ENCODE data around the gene C19orf38.
A peak's percentile ranks its signal among the peaks of the same experiment; 100 is the strongest.

Gene C19orf38

DNA sequence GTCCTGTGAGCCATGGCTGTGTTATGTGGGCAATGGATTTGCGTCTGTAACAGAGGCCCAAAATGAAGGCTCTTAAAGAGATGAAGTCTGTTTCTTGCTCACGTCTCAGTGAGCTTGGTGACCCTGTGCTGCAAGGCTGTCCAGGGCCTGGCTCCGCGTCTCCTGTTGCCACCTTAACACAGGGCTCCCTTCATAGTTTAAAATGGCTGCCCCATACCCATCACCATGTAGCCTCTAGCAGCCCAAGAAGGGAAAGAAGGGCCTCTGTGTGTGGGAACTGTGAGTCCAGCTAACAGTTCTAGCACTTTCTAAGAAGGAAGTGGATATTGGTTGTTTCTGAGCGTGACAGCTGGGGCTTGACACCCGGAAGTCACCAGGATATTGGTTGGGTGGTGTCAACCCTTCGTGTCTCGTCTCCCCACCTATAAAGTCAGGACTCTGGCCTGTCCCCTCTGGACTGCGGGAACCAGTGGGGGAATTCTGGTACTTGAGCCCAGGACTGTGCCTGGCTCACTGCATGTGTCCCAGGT is 33.1 kb upstream of the C19orf38 start:
- H3K4me1 Mint-ChIP-seq = peaks cover 39% of the 10 kb centered on the region
- peak overlapping the region; percentile 36 for H3K4me3 Mint-ChIP-seq
- DNase-seq (ENCODE audit: low spot score in 2 of 2) (peak in 1 of 2 donors; percentile 25), ATAC-seq (replicated peaks; ENCODE audit: extremely low read depth, poor library complexity, severe bottlenecking) (peak; percentile 61)
- no peaks in the 10 kb centered on the region for H3K9me3 Mint-ChIP-seq
- peak overlapping the region; percentile 91 for H3K27ac Mint-ChIP-seq (ENCODE audit: low read depth)
- peaks cover 29% of the 10 kb centered on the region for H3K36me3 Mint-ChIP-seq (ENCODE audit: insufficient read depth)
- no peaks in the 10 kb centered on the region for H3K27me3 Mint-ChIP-seq

GRCh38 chr19:10815969-10816644 is 32.1 kb upstream of the C19orf38 start:
- Mint-ChIP-seq H3K27me3 (no peaks in the 10 kb centered on the region), H3K9me3 (no peaks in the 10 kb centered on the region), H3K36me3 (ENCODE audit: insufficient read depth) (peaks cover 36% of the 10 kb centered on the region), H3K27ac (ENCODE audit: low read depth) (peak overlapping the region; percentile 74), H3K4me3 (no peak overlapping the region), H3K4me1 (peaks cover 37% of the 10 kb centered on the region)
- ATAC-seq (replicated peaks; ENCODE audit: extremely low read depth, poor library complexity, severe bottlenecking) = no peak
- no peak for DNase-seq (ENCODE audit: low spot score in 2 of 2)

DNA sequence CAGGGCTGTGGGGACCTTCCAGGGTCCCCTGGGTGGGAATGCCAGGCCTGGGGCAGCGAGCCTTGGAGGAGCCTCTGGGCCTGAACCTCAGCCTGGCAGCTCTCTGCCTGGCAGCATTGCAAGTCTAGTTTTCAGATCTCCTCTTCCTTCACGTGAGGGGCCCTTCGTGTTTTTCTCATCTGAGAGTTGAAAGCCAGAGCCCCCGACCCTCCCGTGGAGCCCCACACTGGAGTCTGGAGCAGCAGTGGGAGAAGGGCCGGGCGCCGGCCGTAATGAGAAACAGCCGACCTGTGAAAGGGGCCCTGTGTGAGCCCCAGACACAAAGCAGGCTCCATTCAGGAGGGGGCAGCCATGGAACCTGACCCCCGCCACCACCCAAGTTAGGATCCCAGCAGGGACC is 31.5 kb upstream of the C19orf38 start:
- Mint-ChIP-seq H3K4me3 (no peak overlapping the region), H3K4me1 (peaks cover 37% of the 10 kb centered on the region), H3K27ac (ENCODE audit: low read depth) (peak overlapping the region; percentile 74), H3K9me3 (no peaks in the 10 kb centered on the region), H3K36me3 (ENCODE audit: insufficient read depth) (peaks cover 37% of the 10 kb centered on the region), H3K27me3 (no peaks in the 10 kb centered on the region)
- DNase-seq (ENCODE audit: low spot score in 2 of 2) (no peak), ATAC-seq (replicated peaks; ENCODE audit: extremely low read depth, poor library complexity, severe bottlenecking) (no peak)

- no peaks in the 10 kb centered on the region for H3K9me3 Mint-ChIP-seq
These were observed 30.8 kb upstream of the C19orf38 start for GRCh38 chr19:10817291-10818038.

DNA sequence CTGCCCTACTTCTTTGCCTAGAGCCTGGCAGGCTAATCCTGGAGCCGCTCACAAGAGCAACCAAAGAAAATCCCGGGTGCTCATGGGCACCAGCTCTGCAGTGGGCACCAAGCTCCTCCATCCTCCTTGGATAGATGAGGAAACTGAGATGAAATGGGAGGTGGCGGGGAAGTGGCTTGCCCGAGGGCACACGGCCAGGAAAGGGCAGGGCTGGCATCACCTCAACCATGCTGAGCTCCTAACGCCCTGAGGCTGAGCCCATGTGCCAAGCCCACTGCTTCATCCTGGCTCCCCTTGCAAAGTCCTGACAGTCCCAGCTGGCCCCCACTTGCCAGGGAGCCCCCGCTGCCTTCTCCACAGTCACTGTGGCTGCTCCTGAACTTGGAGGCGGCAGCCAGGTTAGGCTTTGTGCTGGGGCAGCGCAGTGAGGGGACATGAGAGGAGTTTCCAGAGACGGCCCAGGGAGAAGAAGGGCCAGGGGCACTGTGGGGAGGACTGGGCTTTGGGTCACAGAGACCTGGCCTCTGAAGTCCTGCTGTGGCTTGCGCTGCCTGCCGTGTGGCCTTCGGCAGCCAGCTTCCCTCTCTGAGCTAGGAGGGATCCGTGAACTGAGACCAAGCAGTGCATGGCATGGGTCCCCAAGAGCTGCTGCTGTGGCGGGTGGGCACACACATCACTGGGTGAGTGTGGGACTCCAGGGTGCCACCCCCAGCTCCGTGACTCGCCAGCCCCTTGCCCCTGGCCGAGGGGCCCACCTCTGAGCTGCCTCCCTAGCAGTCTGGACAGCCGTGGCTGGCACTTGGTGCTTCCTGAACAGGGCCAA is 29.7 kb upstream of the C19orf38 start:
- no peak for DNase-seq (ENCODE audit: low spot score in 2 of 2)
- no peaks in the 10 kb centered on the region for H3K9me3 Mint-ChIP-seq
- no peak for ATAC-seq (replicated peaks; ENCODE audit: extremely low read depth, poor library complexity, severe bottlenecking)
- peak overlapping the region; percentile 8 for H3K27ac Mint-ChIP-seq (ENCODE audit: low read depth)
- peaks cover 29% of the 10 kb centered on the region for H3K4me1 Mint-ChIP-seq
- peaks cover 43% of the 10 kb centered on the region for H3K36me3 Mint-ChIP-seq (ENCODE audit: insufficient read depth)
- H3K4me3 Mint-ChIP-seq = no peak overlapping the region
- H3K27me3 Mint-ChIP-seq = no peaks in the 10 kb centered on the region

More at GRCh38 chr19:10817291-10818038, 30.8 kb upstream of the C19orf38 start:
- Mint-ChIP-seq H3K4me1 (peaks cover 37% of the 10 kb centered on the region), H3K4me3 (no peak overlapping the region), H3K27me3 (no peaks in the 10 kb centered on the region), H3K27ac (ENCODE audit: low read depth) (peak overlapping the region; percentile 8), H3K36me3 (ENCODE audit: insufficient read depth) (peaks cover 44% of the 10 kb centered on the region)
- ATAC-seq (replicated peaks; ENCODE audit: extremely low read depth, poor library complexity, severe bottlenecking) (no peak), DNase-seq (ENCODE audit: low spot score in 2 of 2) (no peak)

GRCh38 chr19:10819124-10820060 is 28.8 kb upstream of the C19orf38 start:
- Mint-ChIP-seq H3K9me3 (no peaks in the 10 kb centered on the region), H3K4me1 (peaks cover 24% of the 10 kb centered on the region), H3K27me3 (no peaks in the 10 kb centered on the region), H3K4me3 (no peak overlapping the region), H3K36me3 (ENCODE audit: insufficient read depth) (peaks cover 45% of the 10 kb centered on the region), H3K27ac (ENCODE audit: low read depth) (peak overlapping the region; percentile 79)
- DNase-seq (ENCODE audit: low spot score in 2 of 2) (no peak), ATAC-seq (replicated peaks; ENCODE audit: extremely low read depth, poor library complexity, severe bottlenecking) (no peak)

GRCh38 chr19:10820173-10820572 is 28.0 kb upstream of the C19orf38 start:
- Mint-ChIP-seq H3K27me3 (no peaks in the 10 kb centered on the region), H3K27ac (ENCODE audit: low read depth) (peak overlapping the region; percentile 79), H3K9me3 (no peaks in the 10 kb centered on the region), H3K36me3 (ENCODE audit: insufficient read depth) (peaks cover 48% of the 10 kb centered on the region), H3K4me1 (peaks cover 16% of the 10 kb centered on the region), H3K4me3 (no peak overlapping the region)
- ATAC-seq (replicated peaks; ENCODE audit: extremely low read depth, poor library complexity, severe bottlenecking) (no peak), DNase-seq (ENCODE audit: low spot score in 2 of 2) (no peak)

DNA sequence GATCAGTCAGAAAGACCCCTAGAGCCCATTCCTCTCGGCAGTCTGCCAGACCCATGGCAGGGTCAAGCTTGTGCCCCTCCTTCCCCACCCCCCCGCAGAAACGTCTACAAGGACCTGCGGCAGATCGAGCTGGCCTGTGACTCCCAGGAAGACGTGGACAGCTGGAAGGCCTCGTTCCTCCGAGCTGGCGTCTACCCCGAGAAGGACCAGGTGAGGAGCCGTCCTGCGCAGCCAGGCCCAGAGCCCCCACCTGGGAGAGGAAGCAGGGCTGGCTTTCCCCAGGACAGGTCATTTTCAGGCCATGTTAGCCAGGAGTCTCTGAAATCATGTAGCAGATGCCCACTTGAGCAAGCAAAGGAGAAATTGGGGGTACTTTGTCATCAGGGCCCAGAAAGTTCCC is 24.5 kb upstream of the C19orf38 start:
- no peak for DNase-seq (ENCODE audit: low spot score in 2 of 2)
- H3K4me3 Mint-ChIP-seq = no peak overlapping the region
- peaks cover 66% of the 10 kb centered on the region for H3K36me3 Mint-ChIP-seq (ENCODE audit: insufficient read depth)
- no peaks in the 10 kb centered on the region for H3K27me3 Mint-ChIP-seq
- peaks cover 12% of the 10 kb centered on the region for H3K4me1 Mint-ChIP-seq
- no peak for ATAC-seq (replicated peaks; ENCODE audit: extremely low read depth, poor library complexity, severe bottlenecking)
- no peaks in the 10 kb centered on the region for H3K9me3 Mint-ChIP-seq
- peak overlapping the region; percentile 72 for H3K27ac Mint-ChIP-seq (ENCODE audit: low read depth)

DNA sequence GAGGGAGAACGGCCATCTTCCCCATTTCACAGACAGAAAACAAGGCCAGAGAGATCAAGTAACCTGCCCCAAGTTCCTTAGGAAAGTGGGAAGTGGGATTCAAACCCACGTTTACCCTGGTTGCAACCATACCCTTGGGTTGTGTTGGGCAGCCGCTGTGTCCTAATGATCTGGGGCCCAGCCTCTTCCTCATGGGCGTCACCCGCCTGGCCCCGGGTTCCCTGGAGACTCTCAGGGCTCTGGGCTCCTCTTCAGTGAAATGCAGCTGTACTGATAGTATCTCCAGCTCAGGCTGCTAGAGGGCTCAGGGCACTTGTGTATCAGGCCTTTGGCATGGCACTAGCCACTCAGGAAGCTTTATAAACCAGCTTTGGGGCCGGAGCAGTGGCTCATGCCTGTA is 22.0 kb upstream of the C19orf38 start:
- H3K4me1 Mint-ChIP-seq = no peaks in the 10 kb centered on the region
- no peak overlapping the region for H3K4me3 Mint-ChIP-seq
- DNase-seq (ENCODE audit: low spot score in 2 of 2) (no peak), ATAC-seq (replicated peaks; ENCODE audit: extremely low read depth, poor library complexity, severe bottlenecking) (no peak)
- H3K27ac Mint-ChIP-seq (ENCODE audit: low read depth) = peak overlapping the region; percentile 80
- H3K27me3 Mint-ChIP-seq = no peaks in the 10 kb centered on the region
- no peaks in the 10 kb centered on the region for H3K9me3 Mint-ChIP-seq
- peaks cover 62% of the 10 kb centered on the region for H3K36me3 Mint-ChIP-seq (ENCODE audit: insufficient read depth)

DNA sequence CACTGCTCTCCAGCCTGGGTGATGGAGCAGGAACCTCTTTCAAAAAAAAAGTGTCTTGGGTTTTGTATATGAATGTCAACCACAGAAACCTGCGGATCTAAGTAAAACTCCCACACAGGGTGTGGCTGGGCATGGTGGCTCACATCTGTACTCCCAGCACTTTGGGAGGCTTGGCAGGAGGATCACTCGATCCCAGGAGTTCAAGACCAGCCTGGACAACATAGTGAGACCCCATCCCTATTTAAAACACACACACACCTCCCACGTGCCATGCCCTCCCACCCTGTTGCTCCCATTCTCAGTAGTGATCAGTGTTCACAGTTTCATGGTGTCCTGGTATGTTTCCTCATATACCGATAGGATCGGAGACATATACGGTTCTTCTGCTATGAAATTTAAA is 21.4 kb upstream of the C19orf38 start:
- H3K36me3 Mint-ChIP-seq (ENCODE audit: insufficient read depth) = peaks cover 64% of the 10 kb centered on the region
- no peak overlapping the region for H3K27ac Mint-ChIP-seq (ENCODE audit: low read depth)
- H3K27me3 Mint-ChIP-seq = no peaks in the 10 kb centered on the region
- H3K4me3 Mint-ChIP-seq = no peak overlapping the region
- no peak for ATAC-seq (replicated peaks; ENCODE audit: extremely low read depth, poor library complexity, severe bottlenecking)
- no peaks in the 10 kb centered on the region for H3K9me3 Mint-ChIP-seq
- no peaks in the 10 kb centered on the region for H3K4me1 Mint-ChIP-seq
- DNase-seq (ENCODE audit: low spot score in 2 of 2) = no peak

DNA sequence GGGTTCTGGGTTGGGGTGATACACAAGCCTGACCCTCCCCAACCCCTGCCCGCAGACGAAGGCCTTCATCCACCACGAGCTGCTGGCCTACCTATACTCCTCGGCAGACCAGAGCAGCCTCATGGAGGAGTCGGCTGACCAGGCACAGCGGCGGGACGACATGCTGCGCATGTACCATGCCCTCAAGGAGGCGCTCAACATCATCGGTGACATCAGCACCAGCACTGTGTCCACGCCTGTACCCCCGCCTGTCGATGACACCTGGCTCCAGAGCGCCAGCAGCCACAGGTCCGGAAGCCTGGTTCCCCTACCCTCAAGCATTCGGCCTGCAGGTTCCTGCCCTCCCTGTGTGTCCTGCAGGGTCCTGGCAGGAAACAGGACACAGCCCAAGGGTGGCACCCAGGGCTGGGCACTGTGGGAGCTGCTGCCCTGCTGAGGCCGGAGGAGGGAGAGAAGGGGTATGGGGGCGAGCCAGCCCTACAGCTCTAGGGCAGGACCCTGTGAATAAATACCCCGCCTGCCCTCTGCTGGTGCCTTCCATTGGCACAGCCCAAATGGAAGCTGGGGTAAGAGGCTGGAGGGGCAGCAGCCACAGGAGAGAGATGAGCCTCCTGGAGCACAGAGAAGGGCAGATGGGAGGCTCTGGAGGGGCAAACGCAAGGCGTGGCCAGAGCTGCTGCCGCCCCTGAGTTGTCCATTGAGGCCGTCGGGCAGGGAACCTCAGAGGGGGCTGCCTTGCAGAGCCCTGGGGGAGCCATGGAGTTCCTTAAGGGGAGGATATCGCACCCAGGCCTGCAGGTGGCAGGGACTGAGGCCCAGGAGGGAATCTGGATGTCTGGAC is 19.0 kb upstream of the C19orf38 start:
- no peak overlapping the region for H3K4me3 Mint-ChIP-seq
- peak overlapping the region; percentile 51 for H3K27ac Mint-ChIP-seq (ENCODE audit: low read depth)
- no peak for ATAC-seq (replicated peaks; ENCODE audit: extremely low read depth, poor library complexity, severe bottlenecking)
- H3K36me3 Mint-ChIP-seq (ENCODE audit: insufficient read depth) = peaks cover 64% of the 10 kb centered on the region
- H3K27me3 Mint-ChIP-seq = no peaks in the 10 kb centered on the region
- H3K9me3 Mint-ChIP-seq = no peaks in the 10 kb centered on the region
- no peaks in the 10 kb centered on the region for H3K4me1 Mint-ChIP-seq
- DNase-seq (ENCODE audit: low spot score in 2 of 2) = no peak
